CD4-positive, CD25-positive, alpha-beta regulatory T cell (primary cell): ENCODE results near the gene CDH2. TPM values are rescaled to one million over a fixed set of nuclear protein-coding genes. Genes with fewer than 3 reads are reported as not detected.

Source experiments
- ATAC-seq, 2 donors: fragments of 150-1000 bp; cut with Tn5 transposase; one replicate each; pipeline ENCODE4 v1.10.0; 2021; ENCODE audit warnings: low read depth in 2 of 2, moderate number of reproducible peaks in 2 of 2, moderate library complexity in 1 of 2
- DNase-seq, 3 donors: peaks; one replicate each; pipeline versions ENCODE4 v3.0.0 to v3.0.0-alpha.2; 2012 to 2022; ENCODE audit warnings: mixed read lengths in 1 of 3
- H3K27ac ChIP-seq: one replicate; pipeline ENCODE4 v1.7.0; 2013; ENCODE audit warnings: mild to moderate bottlenecking, low read length; ENCODE audit not compliant: insufficient read depth, poor library complexity, severe bottlenecking
- H3K27me3 ChIP-seq: one replicate; pipeline ENCODE4 v1.7.0; 2013; ENCODE audit warnings: low read length; ENCODE audit not compliant: control insufficient read depth, insufficient read depth
- H3K36me3 ChIP-seq: one replicate; pipeline ENCODE4 v1.7.0; 2013; ENCODE audit warnings: mild to moderate bottlenecking, low read length, moderate library complexity; ENCODE audit not compliant: control insufficient read depth, insufficient read depth
- H3K4me1 ChIP-seq: 2 replicates; pipeline ENCODE4 v1.7.0; 2013; ENCODE audit warnings: mild to moderate bottlenecking, low read length; ENCODE audit not compliant: insufficient read depth, control insufficient read depth, poor library complexity, severe bottlenecking
- H3K4me3 ChIP-seq: one replicate; pipeline ENCODE4 v1.7.0; 2013; ENCODE audit warnings: low read depth, mild to moderate bottlenecking, low read length, moderate library complexity
- H3K9me3 ChIP-seq, 2 experiments: 1 replicate in 1 of 2; 2 replicates in 1 of 2; pipeline ENCODE4 v1.7.0; 2013; ENCODE audit warnings: low read length in 2 of 2, mild to moderate bottlenecking in 1 of 2, moderate library complexity in 1 of 2; ENCODE audit not compliant: control insufficient read depth in 2 of 2
- H3K27ac Mint-ChIP-seq, 3 donors: one replicate each; pipeline ENCODE4 v1.8.0; 2020 to 2022; ENCODE audit warnings: mild to moderate bottlenecking in 3 of 3, mixed read lengths in 3 of 3, moderate library complexity in 2 of 3
- H3K27me3 Mint-ChIP-seq: one replicate; pipeline ENCODE4 v1.8.0; 2022; ENCODE audit warnings: mild to moderate bottlenecking, mixed read lengths
- H3K36me3 Mint-ChIP-seq: one replicate; pipeline ENCODE4 v1.8.0; 2020; ENCODE audit warnings: mixed read lengths
- H3K4me1 Mint-ChIP-seq, 4 donors: one replicate each; pipeline ENCODE4 v1.8.0; 2020 to 2022; ENCODE audit warnings: mixed read lengths in 4 of 4, mild to moderate bottlenecking in 1 of 4
- H3K4me3 Mint-ChIP-seq, 4 donors: one replicate each; pipeline ENCODE4 v1.8.0; 2020 to 2022; ENCODE audit warnings: mild to moderate bottlenecking in 4 of 4, mixed read lengths in 4 of 4, moderate library complexity in 3 of 4
- H3K9me3 Mint-ChIP-seq, 7 donors: one replicate each; pipeline ENCODE4 v1.8.0; 2020 to 2022; ENCODE audit warnings: mixed read lengths in 7 of 7, mild to moderate bottlenecking in 3 of 7, moderate library complexity in 2 of 7
- polyA plus RNA-seq, 4 donors: library from polyadenylated mRNA; unstranded; fragments of 300-500 nt; fragmentation: Illumina TruSeq; gene quantifications; one replicate each; pipeline ENCODE4 v1.2.3, GENCODE V29; 2021
- total RNA-seq: library from RNA; stranded (reverse); gene quantifications from one replicate; pipeline ENCODE4 v1.2.3, GENCODE V29; 2022

The CDH2 gene
- not detected for total RNA-seq
- not detected for polyA plus RNA-seq

DNA sequence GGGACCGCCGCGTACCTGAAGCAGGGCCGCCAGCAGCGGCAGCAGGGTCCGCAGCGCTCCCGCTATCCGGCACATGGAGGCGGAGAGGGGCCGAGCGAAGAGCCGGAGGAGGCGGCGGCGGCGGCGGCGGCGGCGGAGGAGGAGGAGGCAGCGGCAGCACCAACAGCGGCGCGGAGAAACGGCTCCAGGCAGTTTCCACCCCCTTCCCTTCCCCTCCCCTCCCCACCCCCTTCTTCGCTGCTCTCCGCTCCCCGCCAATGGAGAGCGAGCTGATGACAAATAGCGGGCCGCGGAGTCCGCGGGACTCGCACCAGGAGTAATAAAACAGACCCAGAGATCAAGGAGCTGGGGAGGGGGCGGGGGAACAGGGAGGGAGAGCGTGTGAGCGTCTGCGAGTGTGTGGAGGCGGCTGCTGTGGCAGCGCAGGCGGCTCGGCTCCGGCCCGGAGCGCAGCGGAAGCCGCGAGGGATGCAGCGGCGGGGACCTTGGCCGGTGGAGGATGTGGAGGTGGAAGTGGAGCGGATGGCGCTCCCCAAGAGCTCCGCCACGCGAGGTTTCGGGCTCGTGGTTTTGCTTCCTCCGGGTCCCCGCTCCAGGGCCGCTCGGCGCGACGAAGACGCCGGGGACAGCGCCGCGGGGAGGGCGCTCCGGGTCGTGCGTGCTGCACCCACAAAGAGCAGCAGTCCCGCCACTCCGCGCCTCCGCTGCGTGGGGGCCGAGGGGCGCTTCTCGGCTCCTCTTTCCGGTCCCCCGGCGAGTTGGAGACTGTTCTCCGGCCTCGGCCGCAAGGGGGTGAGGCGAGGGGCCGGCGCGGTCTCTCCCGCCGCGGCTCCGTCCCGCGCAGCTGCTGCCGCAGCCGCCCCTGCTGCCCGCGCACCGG lies at the start of gene CDH2:
CDH2 (minus strand) TSS at position 183 of the 880 bp plus-strand sequence; CDS start at position 75, 108 bp downstream.
- H3K4me3 ChIP-seq, result no peak within 1 kb of the TSS
- H3K9me3 ChIP-seq, result no peaks in the 10 kb centered on the region
- H3K27me3 Mint-ChIP-seq, result peaks cover 33% of the 10 kb centered on the region
- no peak within 1 kb of the TSS for H3K27ac ChIP-seq
- H3K36me3 Mint-ChIP-seq, result peaks cover 3% of the 10 kb centered on the region
- H3K27ac Mint-ChIP-seq, result no peak within 1 kb of the TSS
- H3K9me3 Mint-ChIP-seq, result peaks cover 0 to 11% (median 0%) of the 10 kb centered on the region in 7 donors
- no peaks in the 10 kb centered on the region for H3K4me1 ChIP-seq
- H3K4me1 Mint-ChIP-seq, result peaks cover 0 to 12% (median 0%) of the 10 kb centered on the region in 4 donors
- ATAC-seq, result no peak
- DNase-seq, result peak in 1 of 3 donors; percentile 30
- no peaks in the 10 kb centered on the region for H3K36me3 ChIP-seq
- peak within 1 kb of the TSS in 2 of 4 donors; percentile 13 to 56 for H3K4me3 Mint-ChIP-seq
- H3K27me3 ChIP-seq, result peaks cover 3% of the 10 kb centered on the region

DNA sequence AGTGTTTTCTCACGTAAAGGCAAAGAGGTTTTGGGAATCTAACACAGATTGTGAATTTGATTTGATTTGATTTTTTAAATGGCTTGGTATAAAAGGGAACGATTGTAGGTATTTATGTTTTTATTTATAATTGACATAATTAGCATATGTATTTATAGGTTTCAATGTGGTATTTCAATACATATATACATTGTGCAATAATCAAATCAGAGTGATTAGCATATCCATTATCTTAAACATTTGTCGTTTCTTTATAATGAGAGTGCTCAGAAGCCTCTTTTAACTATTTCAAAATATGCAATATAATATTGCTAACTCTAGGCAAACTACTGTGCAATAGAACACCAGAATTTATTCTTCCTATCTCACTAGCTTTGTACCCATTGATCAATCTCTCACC lies 35.1 kb upstream of the CDH2 start:
- no peak for DNase-seq
- Mint-ChIP-seq H3K4me3 (no peak overlapping the region), H3K4me1 (no peaks in the 10 kb centered on the region), H3K36me3 (no peaks in the 10 kb centered on the region), H3K27ac (no peak overlapping the region), H3K27me3 (no peaks in the 10 kb centered on the region), H3K9me3 (peaks cover 1 to 16% (median 4%) of the 10 kb centered on the region in 7 donors)
- Histone ChIP-seq H3K36me3 (no peaks in the 10 kb centered on the region), H3K4me3 (no peak overlapping the region), H3K9me3 (peaks cover 1 to 18% of the 10 kb centered on the region in 2 experiments), H3K4me1 (no peaks in the 10 kb centered on the region), H3K27me3 (no peaks in the 10 kb centered on the region), H3K27ac (no peak overlapping the region)
- ATAC-seq, result no peak

DNA sequence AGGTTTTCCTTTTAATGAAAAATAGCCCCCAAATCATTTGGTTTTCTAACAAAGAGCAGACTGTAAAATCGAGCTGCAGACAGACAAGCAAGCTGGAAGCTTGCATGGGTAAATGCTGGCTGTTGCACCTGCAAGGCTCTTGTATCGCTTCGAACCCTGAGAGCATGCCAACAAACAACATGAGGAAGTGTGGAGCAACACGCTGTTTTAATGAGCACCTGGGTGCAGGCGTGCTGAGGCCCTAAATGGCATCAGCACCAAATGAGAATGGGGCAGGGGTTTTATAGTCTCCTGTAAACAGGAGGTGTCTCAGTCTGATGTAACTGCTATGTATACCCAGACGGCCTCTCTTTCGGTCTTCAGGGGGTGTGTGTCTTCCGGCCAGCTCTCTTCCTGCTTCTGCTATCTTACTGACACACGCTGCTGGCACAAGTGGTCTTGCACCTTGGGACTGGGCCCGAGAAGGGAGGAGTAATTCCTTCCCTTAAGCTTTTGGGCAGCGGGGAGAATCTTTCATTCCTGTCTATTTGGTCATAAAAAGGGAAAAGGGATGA lies 31.9 kb upstream of the CDH2 start:
- no peaks in the 10 kb centered on the region for H3K4me1 ChIP-seq
- H3K36me3 ChIP-seq, result no peaks in the 10 kb centered on the region
- peaks cover 1 to 22% (median 7%) of the 10 kb centered on the region in 7 donors for H3K9me3 Mint-ChIP-seq
- H3K4me3 ChIP-seq, result no peak overlapping the region
- no peak overlapping the region for H3K27ac Mint-ChIP-seq
- DNase-seq (no peak), ATAC-seq (no peak)
- H3K4me1 Mint-ChIP-seq, result no peaks in the 10 kb centered on the region
- no peaks in the 10 kb centered on the region for H3K27me3 Mint-ChIP-seq
- H3K9me3 ChIP-seq, result peaks cover 1 to 18% of the 10 kb centered on the region in 2 experiments
- H3K4me3 Mint-ChIP-seq, result no peak overlapping the region
- no peak overlapping the region for H3K27ac ChIP-seq
- no peaks in the 10 kb centered on the region for H3K27me3 ChIP-seq
- H3K36me3 Mint-ChIP-seq, result peaks cover 3% of the 10 kb centered on the region

DNA sequence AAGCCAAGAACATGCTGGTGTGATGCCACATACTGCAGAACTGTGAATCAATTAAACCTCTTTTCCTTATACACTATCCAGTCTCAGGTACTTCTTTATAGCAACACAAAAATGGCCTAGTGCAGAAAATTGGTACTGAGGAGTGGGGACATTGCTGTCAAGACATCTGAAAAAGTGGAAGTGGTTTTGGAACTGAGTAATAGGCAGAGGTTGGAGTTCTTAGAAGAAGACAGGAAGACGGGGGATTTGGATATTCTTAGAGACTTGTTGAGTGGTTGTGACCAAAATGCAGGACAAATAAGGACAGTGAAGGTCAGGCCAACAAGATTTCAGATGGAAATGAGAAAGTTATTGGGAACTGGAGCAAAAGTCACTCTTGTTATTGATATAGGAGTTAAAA lies 31.3 kb upstream of the CDH2 start:
- Mint-ChIP-seq H3K27ac (no peak overlapping the region), H3K4me1 (no peaks in the 10 kb centered on the region), H3K4me3 (no peak overlapping the region), H3K9me3 (peaks cover 1 to 24% (median 7%) of the 10 kb centered on the region in 7 donors), H3K27me3 (no peaks in the 10 kb centered on the region), H3K36me3 (peaks cover 3% of the 10 kb centered on the region)
- no peak overlapping the region for H3K4me3 ChIP-seq
- H3K36me3 ChIP-seq, result no peaks in the 10 kb centered on the region
- H3K27me3 ChIP-seq, result no peaks in the 10 kb centered on the region
- H3K27ac ChIP-seq, result no peak overlapping the region
- H3K4me1 ChIP-seq, result no peaks in the 10 kb centered on the region
- DNase-seq (no peak), ATAC-seq (no peak)
- H3K9me3 ChIP-seq, result peaks cover 1 to 18% of the 10 kb centered on the region in 2 experiments

DNA sequence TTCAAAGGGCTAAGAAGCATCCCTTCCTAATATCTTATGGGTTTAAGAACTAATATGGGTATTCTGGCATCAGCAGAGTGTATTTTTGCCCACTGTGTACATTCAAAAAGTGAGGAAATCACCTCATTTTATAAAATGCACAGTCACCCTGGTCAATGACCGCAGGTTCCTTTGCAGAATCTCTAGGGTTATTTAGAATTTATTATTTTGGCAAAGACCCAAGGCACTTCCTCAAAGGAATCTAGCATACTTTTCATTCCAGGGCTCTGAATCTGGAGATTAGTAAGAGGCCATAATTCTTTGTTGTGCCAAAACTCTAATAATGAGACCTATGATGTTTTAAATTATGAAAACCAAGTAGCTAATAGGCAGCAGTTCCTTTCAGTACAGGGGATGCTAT lies 27.2 kb upstream of the CDH2 start:
- H3K27ac Mint-ChIP-seq, result no peak overlapping the region
- no peak for ATAC-seq

DNA sequence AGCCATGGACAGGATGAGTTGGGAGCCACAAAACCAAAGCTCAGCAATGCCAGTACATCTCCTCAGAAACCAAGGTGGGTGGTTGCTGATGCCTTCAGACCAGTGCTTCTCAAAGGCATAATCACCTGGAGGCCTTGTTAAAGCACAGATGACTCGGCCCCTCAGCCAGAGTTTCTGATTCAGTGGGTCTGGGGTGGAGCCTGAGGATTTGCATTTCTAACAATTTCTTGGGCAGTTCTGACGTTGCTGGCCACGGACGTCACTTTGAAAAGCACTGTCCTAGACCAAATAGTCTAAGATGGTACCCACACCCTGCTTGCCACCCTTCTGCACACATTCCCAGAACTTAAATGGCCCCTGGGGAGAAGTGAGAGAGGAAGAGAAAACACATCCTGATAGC lies 24.1 kb upstream of the CDH2 start:
- Mint-ChIP-seq H3K4me1 (no peaks in the 10 kb centered on the region), H3K27me3 (no peaks in the 10 kb centered on the region), H3K4me3 (no peak overlapping the region), H3K9me3 (peaks cover 4 to 13% (median 8%) of the 10 kb centered on the region in 7 donors), H3K36me3 (no peaks in the 10 kb centered on the region), H3K27ac (no peak overlapping the region)
- H3K36me3 ChIP-seq, result no peaks in the 10 kb centered on the region
- no peak for DNase-seq
- H3K27ac ChIP-seq, result no peak overlapping the region
- ATAC-seq, result no peak
- H3K4me1 ChIP-seq, result no peaks in the 10 kb centered on the region
- H3K4me3 ChIP-seq, result no peak overlapping the region
- no peaks in the 10 kb centered on the region for H3K27me3 ChIP-seq
- H3K9me3 ChIP-seq, result no peaks in the 10 kb centered on the region

More for the DNA sequence above, 27.2 kb upstream of the CDH2 start:
- H3K27me3 Mint-ChIP-seq, result no peaks in the 10 kb centered on the region
- H3K4me3 ChIP-seq, result no peak overlapping the region
- no peak overlapping the region for H3K27ac ChIP-seq
- peaks cover 0 to 11% of the 10 kb centered on the region in 2 experiments for H3K9me3 ChIP-seq
- H3K4me3 Mint-ChIP-seq, result no peak overlapping the region
- DNase-seq, result no peak
- H3K4me1 Mint-ChIP-seq, result no peaks in the 10 kb centered on the region
- H3K36me3 ChIP-seq, result no peaks in the 10 kb centered on the region
- H3K27me3 ChIP-seq, result no peaks in the 10 kb centered on the region
- H3K9me3 Mint-ChIP-seq, result peaks cover 6 to 29% (median 12%) of the 10 kb centered on the region in 7 donors
- peaks cover 3% of the 10 kb centered on the region for H3K36me3 Mint-ChIP-seq
- no peaks in the 10 kb centered on the region for H3K4me1 ChIP-seq

DNA sequence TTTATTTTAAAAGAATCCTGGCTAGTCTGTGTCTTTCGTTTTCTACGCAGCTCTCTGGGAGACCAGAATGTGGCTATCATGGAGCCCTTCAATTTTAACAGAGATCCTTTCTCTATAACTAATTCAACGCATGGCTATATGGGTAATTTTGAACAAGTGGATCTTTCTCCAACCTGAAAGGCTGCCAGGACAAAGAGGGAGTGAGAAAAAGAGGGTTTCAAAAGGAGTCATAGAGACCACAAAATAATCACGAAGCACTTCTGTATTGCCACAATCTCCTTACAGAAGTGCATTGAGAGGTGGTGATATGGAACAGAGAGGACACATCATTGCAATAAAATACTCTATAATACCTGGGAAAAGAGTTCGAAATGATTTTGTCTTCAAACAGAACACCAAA lies 21.7 kb upstream of the CDH2 start:
- no peak overlapping the region for H3K27ac Mint-ChIP-seq

More for the DNA sequence above, 21.7 kb upstream of the CDH2 start:
- peaks cover 3 to 21% (median 8%) of the 10 kb centered on the region in 7 donors for H3K9me3 Mint-ChIP-seq
- H3K36me3 Mint-ChIP-seq, result no peaks in the 10 kb centered on the region
- no peak overlapping the region for H3K27ac ChIP-seq
- H3K9me3 ChIP-seq, result no peaks in the 10 kb centered on the region
- H3K27me3 Mint-ChIP-seq, result no peaks in the 10 kb centered on the region
- no peak overlapping the region for H3K4me3 ChIP-seq
- H3K27me3 ChIP-seq, result no peaks in the 10 kb centered on the region
- H3K36me3 ChIP-seq, result no peaks in the 10 kb centered on the region
- no peaks in the 10 kb centered on the region for H3K4me1 ChIP-seq
- H3K4me3 Mint-ChIP-seq, result no peak overlapping the region
- H3K4me1 Mint-ChIP-seq, result no peaks in the 10 kb centered on the region
- no peak for ATAC-seq
- DNase-seq, result no peak
